ENCODE data around the gene TMEM54. TPM values are rescaled to one million over a fixed set of nuclear protein-coding genes. Genes with fewer than 3 reads are reported as not detected.

TMEM54 gene
- total and polyA plus RNA-seq, 9 of the 15 experiments (the other 6 are each of a cell fraction or from before 2014, with no cell fraction given) = 1.00 to 16.2 (median 8.2) TPM

- TF ChIP-seq, protein P1, sequence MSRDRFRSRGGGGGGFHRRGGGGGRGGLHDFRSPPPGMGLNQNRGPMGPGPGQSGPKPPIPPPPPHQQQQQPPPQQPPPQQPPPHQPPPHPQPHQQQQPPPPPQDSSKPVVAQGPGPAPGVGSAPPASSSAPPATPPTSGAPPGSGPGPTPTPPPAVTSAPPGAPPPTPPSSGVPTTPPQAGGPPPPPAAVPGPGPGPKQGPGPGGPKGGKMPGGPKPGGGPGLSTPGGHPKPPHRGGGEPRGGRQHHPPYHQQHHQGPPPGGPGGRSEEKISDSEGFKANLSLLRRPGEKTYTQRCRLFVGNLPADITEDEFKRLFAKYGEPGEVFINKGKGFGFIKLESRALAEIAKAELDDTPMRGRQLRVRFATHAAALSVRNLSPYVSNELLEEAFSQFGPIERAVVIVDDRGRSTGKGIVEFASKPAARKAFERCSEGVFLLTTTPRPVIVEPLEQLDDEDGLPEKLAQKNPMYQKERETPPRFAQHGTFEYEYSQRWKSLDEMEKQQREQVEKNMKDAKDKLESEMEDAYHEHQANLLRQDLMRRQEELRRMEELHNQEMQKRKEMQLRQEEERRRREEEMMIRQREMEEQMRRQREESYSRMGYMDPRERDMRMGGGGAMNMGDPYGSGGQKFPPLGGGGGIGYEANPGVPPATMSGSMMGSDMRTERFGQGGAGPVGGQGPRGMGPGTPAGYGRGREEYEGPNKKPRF (IDR thresholded peaks at IDR 0.05; ENCODE audit: low read depth, low read length) = no peak
- TF ChIP-seq POLR2AphosphoS2 (IDR thresholded peaks at IDR 0.05; ENCODE audit: low read length) = no peak
- TF ChIP-seq RBM14 (IDR thresholded peaks at IDR 0.05; ENCODE audit: borderline replicate concordance, insufficient read depth, low read depth, low read length) = 0 out of 2 replicates have a peak, but pooled peaks have one; percentile 42
- TF ChIP-seq ZNF41 (CRISPR knock-in tag; conservative IDR thresholded peaks at IDR 0.05) = 0 out of 2 replicates have a peak, but pooled peaks have one; percentile 54
- TF ChIP-seq ZNF57 (CRISPR knock-in tag; IDR thresholded peaks at IDR 0.05) = no peak
- no peak for TF ChIP-seq HNRNPK (IDR thresholded peaks at IDR 0.05; ENCODE audit: low read depth, low read length, poor library complexity, severe bottlenecking)
- peak; percentile 56; the same call in 1 of the 2 replicates for TF ChIP-seq CREB1 (IDR thresholded peaks at IDR 0.05)
- peak; percentile 92 for TF ChIP-seq CREB1 (CRISPR knock-in tag; IDR thresholded peaks at IDR 0.05)
- TF ChIP-seq DNMT1 (IDR thresholded peaks at IDR 0.05) = no peak
- TF ChIP-seq ETV6 (IDR thresholded peaks at IDR 0.05; ENCODE audit: borderline replicate concordance in 1 of 2, low read depth in 2 of 2, low read length in 1 of 2) = no peak
- peak; percentile 97 for TF ChIP-seq ETV6 (CRISPR knock-in tag; IDR thresholded peaks at IDR 0.05; ENCODE audit: borderline replicate concordance)
- no peak for TF ChIP-seq RHOXF2B (CRISPR knock-in tag; conservative IDR thresholded peaks at IDR 0.05)
- TF ChIP-seq, protein P2, sequence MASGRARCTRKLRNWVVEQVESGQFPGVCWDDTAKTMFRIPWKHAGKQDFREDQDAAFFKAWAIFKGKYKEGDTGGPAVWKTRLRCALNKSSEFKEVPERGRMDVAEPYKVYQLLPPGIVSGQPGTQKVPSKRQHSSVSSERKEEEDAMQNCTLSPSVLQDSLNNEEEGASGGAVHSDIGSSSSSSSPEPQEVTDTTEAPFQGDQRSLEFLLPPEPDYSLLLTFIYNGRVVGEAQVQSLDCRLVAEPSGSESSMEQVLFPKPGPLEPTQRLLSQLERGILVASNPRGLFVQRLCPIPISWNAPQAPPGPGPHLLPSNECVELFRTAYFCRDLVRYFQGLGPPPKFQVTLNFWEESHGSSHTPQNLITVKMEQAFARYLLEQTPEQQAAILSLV (tag; IDR thresholded peaks at IDR 0.05) = 0 out of 2 replicates have a peak, but pooled peaks have one; percentile 36
- TF ChIP-seq BCOR (IDR thresholded peaks at IDR 0.05) = no peak
- TF ChIP-seq ZKSCAN8 (CRISPR knock-in tag; IDR thresholded peaks at IDR 0.05) = no peak
- TF ChIP-seq TAF7 (tag; IDR thresholded peaks at IDR 0.05) = no peak
- TF ChIP-seq, protein P3, sequence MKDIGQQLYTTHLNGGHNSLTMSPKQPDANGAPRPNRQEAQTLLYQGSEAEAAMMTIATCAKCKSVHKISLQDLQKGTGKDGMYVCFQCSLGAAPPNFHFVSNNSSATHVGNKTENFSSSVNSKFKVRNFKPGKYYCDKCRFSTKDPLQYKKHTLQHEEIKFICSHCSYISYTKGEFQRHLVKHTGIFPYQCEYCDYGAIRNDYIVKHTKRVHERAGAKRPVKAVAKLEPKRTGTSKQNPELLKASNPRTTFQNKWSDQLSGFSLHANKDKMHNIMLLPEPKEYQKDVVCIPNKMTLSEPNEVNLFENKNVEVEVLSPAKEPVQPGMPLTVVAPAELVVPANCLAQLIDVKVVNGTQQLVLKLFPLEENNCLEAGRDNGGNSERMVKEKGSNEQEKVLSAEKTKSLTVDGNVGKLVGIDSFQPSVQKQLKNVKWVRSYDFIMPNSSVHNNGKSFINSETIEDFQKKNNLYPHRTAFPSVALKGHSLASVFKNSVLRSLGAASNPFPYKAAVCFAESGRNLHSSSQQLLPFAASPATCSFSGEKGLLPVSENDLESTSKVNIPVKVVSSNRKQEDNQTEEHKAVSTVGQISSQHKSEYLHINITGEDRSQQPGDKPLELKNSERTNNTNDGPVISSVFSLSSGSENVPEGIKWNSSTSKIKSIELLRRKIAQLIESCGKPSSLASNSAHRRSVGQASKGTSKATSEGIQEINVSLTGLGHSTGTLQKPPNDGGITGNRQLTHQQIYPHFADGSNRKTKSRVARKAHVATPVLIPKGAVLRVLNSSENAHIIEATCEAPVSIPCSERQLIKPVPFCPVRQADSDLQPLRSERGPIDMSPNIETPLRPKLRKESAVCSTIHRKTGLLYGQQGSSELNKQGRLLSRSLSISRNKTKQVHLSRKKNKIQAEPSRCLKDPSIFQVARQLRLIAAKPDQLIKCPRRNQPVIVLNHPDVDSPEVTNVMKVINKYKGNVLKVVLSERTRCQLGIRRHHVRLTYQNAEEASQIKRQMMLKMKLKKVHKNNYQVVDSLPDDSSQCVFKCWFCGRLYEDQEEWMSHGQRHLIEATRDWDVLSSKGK (CRISPR knock-in tag; IDR thresholded peaks at IDR 0.05) = no peak
- no peak for TF ChIP-seq PURB (CRISPR knock-in tag; IDR thresholded peaks at IDR 0.05; ENCODE audit: low read depth)
- TF ChIP-seq SMARCE1 (IDR thresholded peaks at IDR 0.05) = peak; percentile 26; the same call in 1 of the 2 replicates
- no peak for TF ChIP-seq SRSF9 (IDR thresholded peaks at IDR 0.05; ENCODE audit: borderline replicate concordance, low read depth, low read length)
- TF ChIP-seq SRSF1 (IDR thresholded peaks at IDR 0.05; ENCODE audit: low read depth, low read length) = no peak
- TF ChIP-seq SIN3A (IDR thresholded peaks at IDR 0.05; ENCODE audit: borderline replicate concordance in 2 of 2, control insufficient read depth in 1 of 2, low read depth in 2 of 2, low read length in 2 of 2) = peak; percentile 98 to 100
Observed at GRCh38 chr1:32886004-32886827, 15.0 kb downstream of the TMEM54 start, which contains the start of gene HPCA (continued).

All from K562 (cell line).